ENCODE measurements around the gene CCDC170.

The CCDC170 gene

GRCh38 chr6:151549790-151550189 is 56.0 kb downstream of the CCDC170 start:
- no peak for DNase-seq

GRCh38 chr6:151550618-151551017 is 56.8 kb downstream of the CCDC170 start:
- no peak for DNase-seq

- DNase-seq = no peak
Measured at GRCh38 chr6:151551223-151551857, 57.5 kb downstream of the CCDC170 start.

GRCh38 chr6:151553416-151554165 is 59.8 kb downstream of the CCDC170 start:
- DNase-seq = no peak

- no peak for DNase-seq
Measured at GRCh38 chr6:151561238-151561637, 67.4 kb downstream of the CCDC170 start.

GRCh38 chr6:151564654-151565053 is 70.8 kb downstream of the CCDC170 start:
- no peak for DNase-seq

- no peak for DNase-seq
Measured at GRCh38 chr6:151565940-151566339, 72.1 kb downstream of the CCDC170 start.

- DNase-seq = no peak
Measured at GRCh38 chr6:151566557-151566956, 72.7 kb downstream of the CCDC170 start.

- DNase-seq = no peak
Measured at GRCh38 chr6:151576633-151577032, 82.8 kb downstream of the CCDC170 start.

- DNase-seq = no peak
Measured at GRCh38 chr6:151577257-151577656, 83.4 kb downstream of the CCDC170 start.

GRCh38 chr6:151585741-151586140 is 91.9 kb downstream of the CCDC170 start:
- no peak for DNase-seq

- no peak for DNase-seq
Measured at GRCh38 chr6:151589667-151590066, 95.8 kb downstream of the CCDC170 start.

GRCh38 chr6:151590742-151591141 is 96.9 kb downstream of the CCDC170 start:
- DNase-seq = no peak

GRCh38 chr6:151592449-151593159 is 98.8 kb downstream of the CCDC170 start:
- DNase-seq = no peak

- no peak for DNase-seq
Measured at GRCh38 chr6:151609146-151609902, 115.5 kb downstream of the CCDC170 start.

GRCh38 chr6:151610326-151610725 is 116.5 kb downstream of the CCDC170 start:
- DNase-seq = no peak

- DNase-seq = no peak
Measured at GRCh38 chr6:151614630-151615029, 120.8 kb downstream of the CCDC170 start.

GRCh38 chr6:151616091-151616513 is 122.3 kb downstream of the CCDC170 start:
- DNase-seq = no peak

- DNase-seq = no peak
Measured at GRCh38 chr6:151616600-151616999, 122.8 kb downstream of the CCDC170 start.

- DNase-seq = no peak
Measured at GRCh38 chr6:151617539-151617938, 123.7 kb downstream of the CCDC170 start.

GRCh38 chr6:151618717-151619116 is 124.9 kb downstream of the CCDC170 start:
- no peak for DNase-seq

- DNase-seq = no peak
Measured at GRCh38 chr6:151620179-151620578, 126.4 kb downstream of the CCDC170 start.

GRCh38 chr6:151624071-151624470 is 130.3 kb downstream of the CCDC170 start:
- DNase-seq = no peak

Measured in cerebellar nuclear complex (tissue), 1 donor.